ENCODE measurements around the gene CMTR1. TPM values are rescaled to one million over a fixed set of nuclear protein-coding genes. Genes with fewer than 3 reads are reported as not detected.

CMTR1 gene
- total RNA-seq, 1 experiment from 2014 or later = 32.3 TPM

- TF ChIP-seq CTCF (conservative IDR thresholded peaks at IDR 0.05; ENCODE audit: low read depth, low read length) (no peak), EZH2 (IDR thresholded peaks at IDR 0.05; ENCODE audit: borderline replicate concordance, low read depth, low read length, poor library complexity, severe bottlenecking) (no peak)
- no TSS peak for BruUV-seq (replicated peaks)
- Histone ChIP-seq H3K27me3 (replicated peaks; ENCODE audit: insufficient read depth, low read depth, low read length, poor library complexity) (no peaks in the 10 kb centered on the region), H3K9me3 (ENCODE audit: low read depth, low read length, poor library complexity, severe bottlenecking) (no peaks in the 10 kb centered on the region), H3K27ac (ENCODE audit: low read depth, low read length, poor library complexity, severe bottlenecking) (no peak overlapping the region), H3K36me3 (ENCODE audit: insufficient read depth, low read length, poor library complexity, severe bottlenecking) (no peaks in the 10 kb centered on the region), H3K4me1 (ENCODE audit: insufficient read depth, low read length, poor library complexity, severe bottlenecking) (peaks cover 24% of the 10 kb centered on the region), H3K4me3 (ENCODE audit: low read depth, low read length, poor library complexity, severe bottlenecking) (no peak overlapping the region)
- POLR2A ChIA-PET (ENCODE audit: low non-redundant PET) = interaction anchor here (0.6 kb wide), 1 partner anchor 134 kb away, joined by 4 read pairs; no protein-coding TSS in a partner anchor
- CTCF ChIA-PET = no interaction called here
- no peak for DNase-seq (ENCODE audit: low spot score)
- intact Hi-C loops (cut with micrococcal nuclease; ENCODE audit: unreplicated experiment) = no loop called here
These were observed 57.6 kb downstream of the CMTR1 start for GRCh38 chr6:37490536-37491170.

- Histone ChIP-seq H3K4me1 (ENCODE audit: insufficient read depth, low read length, poor library complexity, severe bottlenecking) (peaks cover 24% of the 10 kb centered on the region), H3K27ac (ENCODE audit: low read depth, low read length, poor library complexity, severe bottlenecking) (no peak overlapping the region), H3K27me3 (replicated peaks; ENCODE audit: insufficient read depth, low read depth, low read length, poor library complexity) (no peaks in the 10 kb centered on the region), H3K36me3 (ENCODE audit: insufficient read depth, low read length, poor library complexity, severe bottlenecking) (no peaks in the 10 kb centered on the region), H3K9me3 (ENCODE audit: low read depth, low read length, poor library complexity, severe bottlenecking) (no peaks in the 10 kb centered on the region), H3K4me3 (ENCODE audit: low read depth, low read length, poor library complexity, severe bottlenecking) (no peak overlapping the region)
- ChIA-PET POLR2A (ENCODE audit: low non-redundant PET) (interaction anchor here (0.6 to 0.7 kb wide), 3 partner anchors 133 to 876 kb away, joined by 3 to 4 read pairs (median 4); no protein-coding TSS in a partner anchor), CTCF (no interaction called here)
- intact Hi-C loops (cut with micrococcal nuclease; ENCODE audit: unreplicated experiment) = no loop called here
- no TSS peak for BruUV-seq (replicated peaks)
- no peak for TF ChIP-seq EZH2 (IDR thresholded peaks at IDR 0.05; ENCODE audit: borderline replicate concordance, low read depth, low read length, poor library complexity, severe bottlenecking)
- TF ChIP-seq CTCF (conservative IDR thresholded peaks at IDR 0.05; ENCODE audit: low read depth, low read length) = no peak
- no peak for DNase-seq (ENCODE audit: low spot score)
These were observed 58.3 kb downstream of the CMTR1 start for GRCh38 chr6:37491171-37491829.

- DNase-seq (ENCODE audit: low spot score) = no peak
- ChIA-PET CTCF (no interaction called here), POLR2A (ENCODE audit: low non-redundant PET) (interaction anchor here (0.6 to 0.7 kb wide), 2 partner anchors 397 to 876 kb away, joined by 3 to 4 read pairs; no protein-coding TSS in a partner anchor)
- intact Hi-C loops (cut with micrococcal nuclease; ENCODE audit: unreplicated experiment) = no loop called here
- Histone ChIP-seq H3K36me3 (ENCODE audit: insufficient read depth, low read length, poor library complexity, severe bottlenecking) (no peaks in the 10 kb centered on the region), H3K27ac (ENCODE audit: low read depth, low read length, poor library complexity, severe bottlenecking) (no peak overlapping the region), H3K27me3 (replicated peaks; ENCODE audit: insufficient read depth, low read depth, low read length, poor library complexity) (no peaks in the 10 kb centered on the region), H3K4me3 (ENCODE audit: low read depth, low read length, poor library complexity, severe bottlenecking) (no peak overlapping the region), H3K9me3 (ENCODE audit: low read depth, low read length, poor library complexity, severe bottlenecking) (no peaks in the 10 kb centered on the region), H3K4me1 (ENCODE audit: insufficient read depth, low read length, poor library complexity, severe bottlenecking) (peaks cover 24% of the 10 kb centered on the region)
- no peak for TF ChIP-seq EZH2 (IDR thresholded peaks at IDR 0.05; ENCODE audit: borderline replicate concordance, low read depth, low read length, poor library complexity, severe bottlenecking)
- no peak for TF ChIP-seq CTCF (conservative IDR thresholded peaks at IDR 0.05; ENCODE audit: low read depth, low read length)
- BruUV-seq (replicated peaks) = no TSS peak
These were observed 58.8 kb downstream of the CMTR1 start for GRCh38 chr6:37491830-37492208.

All from A673 (cell line).